DMS 273 treated with DMSO at 0.1 percent for 48 hours (cell line): ENCODE data around the gene MKLN1.
"Not testable (repeated sequence)": the region's sequence is repeated elsewhere in the genome, so short reads cannot be mapped to it uniquely, and the experiment has no call there.

ENCODE experiments used
- DNase-seq: peaks from one replicate; lab custom pipeline; 2025; lab: John Stamatoyannopoulos, UW

The MKLN1 gene

GRCh38 chr7:131400681-131401176 lies 73.1 kb downstream of the MKLN1 start:
- DNase-seq: no peak

GRCh38 chr7:131401194-131401593 lies 73.5 kb downstream of the MKLN1 start:
- no peak for DNase-seq

- DNase-seq: no peak
Measured at GRCh38 chr7:131403322-131403721, 75.6 kb downstream of the MKLN1 start.

- no peak for DNase-seq
Measured at GRCh38 chr7:131404226-131404911, 76.7 kb downstream of the MKLN1 start.

GRCh38 chr7:131409129-131409766 lies 81.6 kb downstream of the MKLN1 start:
- no peak for DNase-seq

GRCh38 chr7:131412031-131412430 lies 84.4 kb downstream of the MKLN1 start:
- DNase-seq: no peak

GRCh38 chr7:131413711-131414110 lies 86.0 kb downstream of the MKLN1 start:
- DNase-seq: no peak

- DNase-seq: peak; percentile 27
Measured at GRCh38 chr7:131424219-131424822, 96.6 kb downstream of the MKLN1 start.

GRCh38 chr7:131425992-131426391 lies 98.3 kb downstream of the MKLN1 start:
- no peak for DNase-seq

- not testable (repeated sequence) for DNase-seq
Measured at GRCh38 chr7:131430826-131431225, 103.2 kb downstream of the MKLN1 start.

- no peak for DNase-seq
Measured at GRCh38 chr7:131431289-131431688, 103.6 kb downstream of the MKLN1 start.

- no peak for DNase-seq
Measured at GRCh38 chr7:131431756-131432155, 104.1 kb downstream of the MKLN1 start.

GRCh38 chr7:131436384-131436783 lies 108.7 kb downstream of the MKLN1 start:
- DNase-seq: no peak

GRCh38 chr7:131438969-131439368 lies 111.3 kb downstream of the MKLN1 start:
- DNase-seq: no peak

GRCh38 chr7:131443496-131443895 lies 115.8 kb downstream of the MKLN1 start:
- DNase-seq: no peak

- DNase-seq: no peak
Measured at GRCh38 chr7:131444683-131445082, 117.0 kb downstream of the MKLN1 start.

- DNase-seq: no peak
Measured at GRCh38 chr7:131449373-131449902, 121.8 kb downstream of the MKLN1 start.

GRCh38 chr7:131454498-131454897 lies 126.8 kb downstream of the MKLN1 start:
- DNase-seq: no peak

GRCh38 chr7:131455001-131455400 lies 127.3 kb downstream of the MKLN1 start:
- DNase-seq: no peak

GRCh38 chr7:131455546-131455945 lies 127.9 kb downstream of the MKLN1 start:
- no peak for DNase-seq

- no peak for DNase-seq
Measured at GRCh38 chr7:131456338-131456737, 128.7 kb downstream of the MKLN1 start.

GRCh38 chr7:131459256-131459655 lies 131.6 kb downstream of the MKLN1 start:
- no peak for DNase-seq

- no peak for DNase-seq
Measured at GRCh38 chr7:131462059-131462458, 134.4 kb downstream of the MKLN1 start.
